ENCODE data around the gene AIF1. TPM values are rescaled to one million over a fixed set of nuclear protein-coding genes. Genes with fewer than 3 reads are reported as not detected.

The AIF1 gene
- total RNA-seq, 1 donor from 2014 or later: 15.2 TPM

GRCh38 chr6:31639043-31639442 is 24.0 kb downstream of the AIF1 start:
- no peak for TF ChIP-seq CTCF (IDR thresholded peaks at IDR 0.05; ENCODE audit: borderline replicate concordance)
- intact Hi-C loops (cut with micrococcal nuclease): no loop called here
- Histone ChIP-seq H3K27ac (replicated peaks) (no peak overlapping the region), H3K4me1 (no peaks in the 10 kb centered on the region), H3K27me3 (ENCODE audit: low read depth) (no peaks in the 10 kb centered on the region), H3K9me3 (replicated peaks) (no peaks in the 10 kb centered on the region), H3K4me3 (no peak overlapping the region), H3K36me3 (peaks cover 98% of the 10 kb centered on the region)
- DNase-seq: no peak

DNA sequence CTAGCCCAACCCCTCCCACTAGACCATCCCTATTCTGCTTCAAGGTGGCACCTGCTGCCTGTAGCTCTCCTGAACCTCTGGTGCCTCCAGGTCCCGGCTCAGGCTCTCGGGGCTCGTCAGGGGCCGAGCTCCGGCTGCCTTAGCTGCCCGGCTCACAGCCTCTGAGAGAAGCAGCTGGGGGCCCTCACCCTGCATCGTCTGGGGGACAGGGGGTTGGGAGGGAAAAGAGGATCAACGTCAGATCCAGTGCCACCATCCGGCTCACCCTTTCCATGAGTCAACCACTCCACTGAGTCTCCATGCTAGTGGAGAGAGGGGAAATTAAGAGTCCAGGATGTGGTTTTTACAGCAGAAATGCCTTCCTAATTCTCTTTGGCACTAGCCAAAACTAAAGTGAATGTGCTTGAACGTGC is 24.4 kb downstream of the AIF1 start:
- Histone ChIP-seq H3K27me3 (ENCODE audit: low read depth) (no peaks in the 10 kb centered on the region), H3K36me3 (peaks cover 98% of the 10 kb centered on the region), H3K4me3 (no peak overlapping the region), H3K27ac (replicated peaks) (no peak overlapping the region), H3K9me3 (replicated peaks) (no peaks in the 10 kb centered on the region), H3K4me1 (no peaks in the 10 kb centered on the region)
- TF ChIP-seq CTCF (IDR thresholded peaks at IDR 0.05; ENCODE audit: borderline replicate concordance): no peak
- DNase-seq: no peak
- intact Hi-C loops (cut with micrococcal nuclease): no loop called here

DNA sequence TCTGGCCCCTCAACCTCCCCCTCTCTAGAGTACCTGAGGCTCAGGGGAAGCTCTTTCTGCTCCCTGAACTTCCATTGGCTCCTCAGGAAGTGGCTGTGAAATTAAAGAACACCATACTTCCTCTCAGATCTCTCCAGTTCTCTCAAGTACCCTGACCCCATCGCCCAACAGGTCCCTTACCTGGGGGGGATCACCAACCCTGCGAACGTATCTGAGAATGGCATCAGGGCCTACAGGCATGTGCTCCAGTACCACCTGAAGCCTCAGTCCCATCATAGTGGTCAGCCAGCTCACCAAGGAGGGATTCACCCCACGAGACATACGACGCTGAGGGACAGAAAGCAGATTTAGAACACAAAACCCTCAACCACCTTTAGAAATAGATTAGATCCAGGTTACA is 25.6 kb downstream of the AIF1 start:
- Histone ChIP-seq H3K9me3 (replicated peaks) (no peaks in the 10 kb centered on the region), H3K27ac (replicated peaks) (no peak overlapping the region), H3K36me3 (peaks cover 98% of the 10 kb centered on the region), H3K4me3 (no peak overlapping the region), H3K27me3 (ENCODE audit: low read depth) (no peaks in the 10 kb centered on the region), H3K4me1 (no peaks in the 10 kb centered on the region)
- TF ChIP-seq CTCF (IDR thresholded peaks at IDR 0.05; ENCODE audit: borderline replicate concordance): no peak
- intact Hi-C loops (cut with micrococcal nuclease): no loop called here
- DNase-seq: no peak

- DNase-seq: no peak
- H3K4me1 ChIP-seq: no peaks in the 10 kb centered on the region
These were observed 26.3 kb downstream of the AIF1 start for GRCh38 chr6:31641370-31641769.

DNA sequence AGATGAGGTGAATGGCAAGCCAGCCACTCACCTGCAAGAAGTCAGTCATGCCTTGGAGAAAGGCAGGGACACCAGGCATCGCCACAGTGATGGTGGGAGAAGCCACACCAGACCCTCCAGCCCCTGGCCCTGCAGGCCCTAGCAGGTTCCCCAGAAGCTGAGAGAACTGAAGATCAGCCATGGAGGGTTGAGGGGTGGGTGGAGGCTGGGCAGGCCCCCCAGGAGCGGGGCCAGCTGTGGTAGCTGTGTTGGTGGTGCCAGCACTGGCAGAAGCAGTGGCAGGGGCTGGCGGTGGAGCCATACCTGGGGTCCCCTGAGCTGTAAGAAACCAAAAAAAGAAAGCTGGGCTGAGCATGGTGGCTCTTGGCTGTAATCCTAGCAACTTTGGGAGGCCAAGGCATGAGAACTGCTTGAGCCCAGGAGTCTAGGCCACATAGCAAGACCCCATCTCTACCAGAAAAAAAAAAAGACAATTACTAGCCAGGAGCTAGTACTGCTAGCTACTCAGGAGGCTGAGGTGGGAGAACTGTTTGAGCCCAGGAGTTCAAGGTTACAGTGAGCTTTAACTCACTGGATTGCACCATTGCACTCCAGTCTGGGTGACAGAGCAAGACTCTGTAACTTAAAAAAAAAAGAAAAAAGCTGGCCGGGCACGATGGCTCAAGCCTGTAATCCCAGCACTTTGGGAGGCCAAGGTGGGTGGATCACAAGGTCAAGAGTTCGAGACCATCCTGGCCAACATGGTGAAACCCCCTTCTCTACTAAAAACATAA is 27.9 kb downstream of the AIF1 start:
- intact Hi-C loops (cut with micrococcal nuclease): no loop called here
- no peaks in the 10 kb centered on the region for H3K9me3 ChIP-seq (replicated peaks)
- peaks cover 100% of the 10 kb centered on the region for H3K36me3 ChIP-seq
- H3K4me1 ChIP-seq: no peaks in the 10 kb centered on the region
- no peak for DNase-seq
- H3K27me3 ChIP-seq (ENCODE audit: low read depth): no peaks in the 10 kb centered on the region
- H3K27ac ChIP-seq (replicated peaks): no peak overlapping the region
- no peak for TF ChIP-seq CTCF (IDR thresholded peaks at IDR 0.05; ENCODE audit: borderline replicate concordance)
- H3K4me3 ChIP-seq: no peak overlapping the region

More at GRCh38 chr6:31641370-31641769, 26.3 kb downstream of the AIF1 start:
- H3K27ac ChIP-seq (replicated peaks): no peak overlapping the region
- intact Hi-C loops (cut with micrococcal nuclease): no loop called here
- no peak for TF ChIP-seq CTCF (IDR thresholded peaks at IDR 0.05; ENCODE audit: borderline replicate concordance)
- H3K27me3 ChIP-seq (ENCODE audit: low read depth): no peaks in the 10 kb centered on the region
- peaks cover 98% of the 10 kb centered on the region for H3K36me3 ChIP-seq
- no peak overlapping the region for H3K4me3 ChIP-seq
- H3K9me3 ChIP-seq (replicated peaks): no peaks in the 10 kb centered on the region

All from left ventricle myocardium inferior (tissue), 1 donor.